NT2/D1 (cell line): Measurements from ENCODE around the gene POLDIP3.
"Not testable (repeated sequence)": the region's sequence is repeated elsewhere in the genome, so short reads cannot be mapped to it uniquely, and the experiment has no call there.

ENCODE experiments used
- DNase-seq: peaks from one replicate; pipeline ENCODE4 v3.0.0-alpha.2; 2011; ENCODE audit warnings: low read depth, low spot score
- H3K27me3 ChIP-seq: 2 replicates; pipeline ENCODE4 v1.6.0; 2011; ENCODE audit warnings: mild to moderate bottlenecking; ENCODE audit not compliant: insufficient read length, insufficient read depth
- H3K36me3 ChIP-seq: 2 replicates; pipeline ENCODE4 v1.6.1; 2011; ENCODE audit warnings: mild to moderate bottlenecking, low read length, mixed read lengths; ENCODE audit not compliant: insufficient read depth, insufficient read length
- H3K4me1 ChIP-seq: 2 replicates; pipeline ENCODE4 v1.5.1; 2011; ENCODE audit not compliant: insufficient read depth, insufficient read length
- H3K4me3 ChIP-seq: 2 replicates; pipeline ENCODE4 v1.5.1; 2011; ENCODE audit warnings: low read depth; ENCODE audit not compliant: insufficient read length
- H3K9ac ChIP-seq: 2 replicates; pipeline ENCODE4 v1.6.0; 2011; ENCODE audit warnings: low read depth; ENCODE audit not compliant: insufficient read length
- H3K9me3 ChIP-seq: 2 replicates; pipeline ENCODE4 v1.5.1; 2011; ENCODE audit warnings: mild to moderate bottlenecking, low read length; ENCODE audit not compliant: insufficient read depth
- SUZ12 ChIP-seq: IDR thresholded peaks from 2 replicates; pipeline ENCODE4 v1.6.1; 2011; ENCODE audit not compliant: insufficient read length, insufficient read depth; ENCODE audit errors: extremely low read depth
- YY1 ChIP-seq: IDR thresholded peaks from 2 replicates; pipeline ENCODE4 v1.6.1; 2011; ENCODE audit not compliant: insufficient read length, insufficient read depth
- ZNF274 ChIP-seq: IDR thresholded peaks from 2 replicates; pipeline ENCODE4 v1.6.1; 2011; ENCODE audit warnings: mild to moderate bottlenecking, low read depth, low read length

POLDIP3 gene

GRCh38 chr22:42536634-42537033 is 78.0 kb downstream of the POLDIP3 start:
- H3K9ac ChIP-seq, H3K4me3 ChIP-seq, DNase-seq, H3K27me3 ChIP-seq, H3K9me3 ChIP-seq, H3K4me1 ChIP-seq, H3K36me3 ChIP-seq: not testable (repeated sequence)

GRCh38 chr22:42536166-42536565 is 78.5 kb downstream of the POLDIP3 start:
- Histone ChIP-seq H3K4me1 (no peaks in the 10 kb centered on the region), H3K36me3 (no peaks in the 10 kb centered on the region), H3K9ac (no peak overlapping the region), H3K9me3 (no peaks in the 10 kb centered on the region), H3K27me3 (no peaks in the 10 kb centered on the region), H3K4me3 (no peak overlapping the region)
- DNase-seq: no peak
- TF ChIP-seq ZNF274: no peak
- no peak for TF ChIP-seq SUZ12
- TF ChIP-seq YY1: no peak

GRCh38 chr22:42535082-42535731 is 79.5 kb downstream of the POLDIP3 start:
- H3K4me1 ChIP-seq, H3K9me3 ChIP-seq, H3K9ac ChIP-seq, H3K4me3 ChIP-seq, DNase-seq, H3K27me3 ChIP-seq, H3K36me3 ChIP-seq: not testable (repeated sequence)
